ENCODE data around the gene SEMA5A.

GRCh38 chr5:9251379-9251980, 294.4 kb downstream of the SEMA5A start:
- no peak for TF ChIP-seq CTCF (IDR thresholded peaks at IDR 0.05; ENCODE audit: poor library complexity, severe bottlenecking)
- no peak for TF ChIP-seq TAF1 (IDR thresholded peaks at IDR 0.05; ENCODE audit: low read depth)
- TF ChIP-seq EZH2 (IDR thresholded peaks at IDR 0.05; ENCODE audit: borderline replicate concordance, insufficient read depth, low read length, poor library complexity, severe bottlenecking) = no peak
- TF ChIP-seq EP300 (conservative IDR thresholded peaks at IDR 0.05; ENCODE audit: poor library complexity, severe bottlenecking) = no peak
- no peak for TF ChIP-seq RAD21 (conservative IDR thresholded peaks at IDR 0.05)
- no peak for TF ChIP-seq POLR2AphosphoS5 (IDR thresholded peaks at IDR 0.05)
- no peak for TF ChIP-seq SMC3 (conservative IDR thresholded peaks at IDR 0.05; ENCODE audit: poor library complexity)
- no peak for TF ChIP-seq REST (IDR thresholded peaks at IDR 0.05; ENCODE audit: borderline replicate concordance)
